OCI-LY1 (cell line): ENCODE measurements around the gene FIZ1.

Experiments
- H2AFZ ChIP-seq: fragments of 200-600 bp; sonication (generic), shearing (Covaris generic); 2 replicates; pipeline ENCODE4 v1.6.0; 2014; ENCODE audit warnings: antibody characterized with exemption, mild to moderate bottlenecking, low read length
- H3F3A ChIP-seq: fragments of 200-600 bp; sonication (generic), shearing (Covaris generic); 2 replicates; pipeline ENCODE4 v1.6.0; 2014; ENCODE audit warnings: mild to moderate bottlenecking, antibody characterized with exemption, low read length, moderate library complexity; ENCODE audit not compliant: insufficient read depth
- H3K27ac ChIP-seq: fragments of 200-600 bp; sonication (generic); 2 replicates; pipeline ENCODE4 v1.5.1; 2014; ENCODE audit warnings: low read length, mixed run types, mild to moderate bottlenecking, low read depth; ENCODE audit not compliant: poor library complexity, severe bottlenecking
- H3K27me3 ChIP-seq: fragments of 200-600 bp; sonication (generic); 2 replicates; pipeline ENCODE4 v1.6.0; 2014; ENCODE audit warnings: antibody characterized with exemption, mild to moderate bottlenecking, low read length, moderate library complexity; ENCODE audit not compliant: insufficient read depth
- H3K36me3 ChIP-seq: fragments of 200-600 bp; sonication (generic); 2 replicates; pipeline ENCODE4 v1.6.1; 2014; ENCODE audit warnings: mild to moderate bottlenecking, antibody characterized with exemption, low read length, moderate library complexity, mixed read lengths; ENCODE audit not compliant: insufficient read depth
- H3K4me1 ChIP-seq: fragments of 200-600 bp; sonication (generic); 2 replicates; pipeline ENCODE4 v1.5.1; 2014; ENCODE audit warnings: mild to moderate bottlenecking, low read length, moderate library complexity; ENCODE audit not compliant: insufficient read depth, severe bottlenecking
- H3K4me2 ChIP-seq: fragments of 200-600 bp; sonication (generic), shearing (Covaris generic); 2 replicates; pipeline ENCODE4 v1.6.1; 2014; ENCODE audit warnings: low read length
- H3K4me3 ChIP-seq: fragments of 200-600 bp; sonication (generic); 2 replicates; pipeline ENCODE4 v1.5.1; 2014; ENCODE audit warnings: low read length, low read depth, mild to moderate bottlenecking, mixed read lengths; ENCODE audit not compliant: poor library complexity, severe bottlenecking
- H3K79me2 ChIP-seq: fragments of 200-600 bp; shearing (Covaris generic); 2 replicates; pipeline ENCODE4 v1.6.1; 2016; ENCODE audit warnings: mixed run types, low read length, mixed read lengths; ENCODE audit not compliant: insufficient read depth
- H3K9ac ChIP-seq: fragments of 200-600 bp; sonication (generic), shearing (Covaris generic); 2 replicates; pipeline ENCODE4 v1.6.1; 2014; ENCODE audit warnings: mild to moderate bottlenecking, low read length, mixed read lengths
- H3K9me2 ChIP-seq: fragments of 200-600 bp; sonication (generic), shearing (Covaris generic); 2 replicates; pipeline ENCODE4 v1.6.1; 2014; ENCODE audit warnings: low read depth, mild to moderate bottlenecking, low read length, mixed read lengths
- H3K9me3 ChIP-seq: fragments of 200-600 bp; shearing (Covaris generic); 2 replicates; pipeline ENCODE4 v1.6.1; 2014; ENCODE audit warnings: low read length, mixed read lengths
- H4K20me1 ChIP-seq: fragments of 200-600 bp; sonication (generic), shearing (Covaris generic); 2 replicates; pipeline ENCODE4 v1.6.0; 2016; ENCODE audit warnings: mild to moderate bottlenecking, low read length; ENCODE audit not compliant: insufficient read depth
- EZH2 ChIP-seq: fragments of 200-600 bp; sonication (generic), shearing (Covaris generic); IDR thresholded peaks from 2 replicates; pipeline ENCODE4 v1.8.0; 2017; ENCODE audit warnings: borderline replicate concordance, mixed run types, mild to moderate bottlenecking, antibody characterized with exemption, low read length, moderate library complexity, mixed read lengths
- TF ChIP-seq, protein P1 (sequence below): fragments of 200-600 bp; sonication (generic), shearing (Covaris generic); IDR thresholded peaks from 2 replicates; pipeline ENCODE4 v1.5.1; 2017; ENCODE audit warnings: mild to moderate bottlenecking, antibody characterized with exemption, low read length, moderate library complexity, mixed read lengths

Gene FIZ1

DNA sequence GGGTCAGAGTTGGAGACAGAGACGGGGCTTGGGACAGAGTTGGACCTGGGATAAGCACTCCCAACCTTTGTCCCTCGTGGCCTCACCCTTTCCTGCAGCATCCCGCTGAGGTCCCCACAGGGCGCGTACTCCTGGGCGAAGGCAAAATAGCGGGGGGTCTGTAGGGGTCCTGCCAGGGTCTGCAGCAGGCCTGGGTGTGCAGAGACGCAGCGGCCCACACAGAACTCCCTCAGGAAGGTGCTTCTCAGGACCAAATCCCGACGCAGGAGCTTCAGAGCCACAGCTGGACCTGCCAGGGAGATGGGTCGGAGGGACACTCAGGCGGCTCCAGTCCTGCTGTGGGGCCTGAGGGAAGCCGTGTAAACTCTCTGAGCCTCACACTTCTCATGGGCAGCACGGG is 55.3 kb downstream of the FIZ1 start:
- Histone ChIP-seq H3K27me3 (peaks cover 9% of the 10 kb centered on the region; the same call in 1 of the 2 replicates), H3K9me3 (no peaks in the 10 kb centered on the region), H4K20me1 (no peaks in the 10 kb centered on the region), H3K27ac (no peak overlapping the region), H3K36me3 (no peaks in the 10 kb centered on the region), H3K9ac (no peak overlapping the region), H3K9me2 (no peaks in the 10 kb centered on the region), H3K4me2 (no peak overlapping the region), H3F3A (no peaks in the 10 kb centered on the region), H2AFZ (no peak overlapping the region), H3K4me3 (no peak overlapping the region), H3K79me2 (no peaks in the 10 kb centered on the region), H3K4me1 (no peaks in the 10 kb centered on the region)
- no peak for TF ChIP-seq EZH2
- TF ChIP-seq, protein P1, sequence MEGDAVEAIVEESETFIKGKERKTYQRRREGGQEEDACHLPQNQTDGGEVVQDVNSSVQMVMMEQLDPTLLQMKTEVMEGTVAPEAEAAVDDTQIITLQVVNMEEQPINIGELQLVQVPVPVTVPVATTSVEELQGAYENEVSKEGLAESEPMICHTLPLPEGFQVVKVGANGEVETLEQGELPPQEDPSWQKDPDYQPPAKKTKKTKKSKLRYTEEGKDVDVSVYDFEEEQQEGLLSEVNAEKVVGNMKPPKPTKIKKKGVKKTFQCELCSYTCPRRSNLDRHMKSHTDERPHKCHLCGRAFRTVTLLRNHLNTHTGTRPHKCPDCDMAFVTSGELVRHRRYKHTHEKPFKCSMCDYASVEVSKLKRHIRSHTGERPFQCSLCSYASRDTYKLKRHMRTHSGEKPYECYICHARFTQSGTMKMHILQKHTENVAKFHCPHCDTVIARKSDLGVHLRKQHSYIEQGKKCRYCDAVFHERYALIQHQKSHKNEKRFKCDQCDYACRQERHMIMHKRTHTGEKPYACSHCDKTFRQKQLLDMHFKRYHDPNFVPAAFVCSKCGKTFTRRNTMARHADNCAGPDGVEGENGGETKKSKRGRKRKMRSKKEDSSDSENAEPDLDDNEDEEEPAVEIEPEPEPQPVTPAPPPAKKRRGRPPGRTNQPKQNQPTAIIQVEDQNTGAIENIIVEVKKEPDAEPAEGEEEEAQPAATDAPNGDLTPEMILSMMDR: no peak

DNA sequence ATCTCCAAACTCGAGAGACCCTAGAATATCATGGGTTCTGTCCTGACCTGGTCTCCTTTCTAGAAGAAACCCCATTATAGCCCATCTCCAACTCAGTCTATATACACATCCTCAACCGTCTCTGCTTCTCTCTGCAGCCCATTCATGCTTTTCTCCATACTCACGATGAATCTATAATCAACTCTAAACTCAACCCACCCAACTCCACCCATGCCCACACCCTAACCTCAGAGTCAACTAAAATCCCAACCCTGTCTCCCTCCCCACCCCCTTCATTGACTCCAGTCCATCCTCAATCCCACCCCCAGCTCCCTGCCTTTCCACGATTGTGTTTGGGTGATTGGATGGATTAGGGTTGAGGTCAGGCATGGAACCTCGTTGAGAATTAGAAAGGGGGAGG is 55.8 kb downstream of the FIZ1 start:
- Histone ChIP-seq H3K4me1 (no peaks in the 10 kb centered on the region), H2AFZ (no peak overlapping the region), H3K4me2 (no peak overlapping the region), H3K79me2 (no peaks in the 10 kb centered on the region), H3K36me3 (no peaks in the 10 kb centered on the region), H4K20me1 (no peaks in the 10 kb centered on the region), H3K9ac (no peak overlapping the region), H3K9me2 (no peaks in the 10 kb centered on the region), H3K27ac (no peak overlapping the region), H3K4me3 (no peak overlapping the region), H3K27me3 (peaks cover 9% of the 10 kb centered on the region; the same call in 1 of the 2 replicates), H3F3A (no peaks in the 10 kb centered on the region), H3K9me3 (no peaks in the 10 kb centered on the region)
- TF ChIP-seq, protein P1: no peak
- TF ChIP-seq EZH2: no peak

GRCh38 chr19:55542292-55542855 is 56.9 kb downstream of the FIZ1 start:
- TF ChIP-seq, protein P1: no peak
- TF ChIP-seq EZH2: no peak
- Histone ChIP-seq H3K9me3 (no peaks in the 10 kb centered on the region), H3K9me2 (no peaks in the 10 kb centered on the region), H3K79me2 (no peaks in the 10 kb centered on the region), H3K36me3 (no peaks in the 10 kb centered on the region), H3K4me1 (no peaks in the 10 kb centered on the region), H4K20me1 (no peaks in the 10 kb centered on the region), H3K27ac (no peak overlapping the region), H3K4me3 (no peak overlapping the region), H2AFZ (no peak overlapping the region), H3F3A (no peaks in the 10 kb centered on the region), H3K4me2 (no peak overlapping the region), H3K27me3 (peaks cover 7% of the 10 kb centered on the region; the same call in 1 of the 2 replicates), H3K9ac (no peak overlapping the region)
